Heart right ventricle (tissue), 16 donors: ENCODE data around the gene CKS1B. TPM values are rescaled to one million over a fixed set of nuclear protein-coding genes. Genes with fewer than 3 reads are reported as not detected.

ENCODE experiments used
- ATAC-seq, 8 donors: fragments of 200-7000 bp; cut with Tn5 transposase; one replicate each; pipeline ENCODE4 v1.9.1; 2020; ENCODE audit warnings: mild to moderate bottlenecking in 8 of 8, moderate library complexity in 8 of 8, moderate number of reproducible peaks in 1 of 8
- DNase-seq, 2 donors: peaks; one replicate each; pipeline ENCODE4 v3.0.0-alpha.2; 2020
- H3K27ac ChIP-seq, 10 donors: fragments of 200-600 bp; sonication (generic) in 2 of 10; one replicate each; pipeline versions ENCODE4 v1.5.0 to v1.8.0; 2020 to 2022; ENCODE audit warnings: mild to moderate bottlenecking in 3 of 10
- H3K27me3 ChIP-seq, 7 donors: fragments of 200-600 bp; one replicate each; pipeline ENCODE4 v1.8.0; 2021 to 2022; ENCODE audit warnings: mild to moderate bottlenecking in 2 of 7
- H3K36me3 ChIP-seq, 9 donors: fragments of 200-600 bp; sonication (generic) in 1 of 9; one replicate each; pipeline versions ENCODE4 v1.5.0 to v1.8.0; 2020 to 2022; ENCODE audit warnings: mild to moderate bottlenecking in 2 of 9
- H3K4me1 ChIP-seq, 9 donors: fragments of 200-600 bp; sonication (generic) in 1 of 9; one replicate each; pipeline versions ENCODE4 v1.5.0 to v1.8.0; 2020 to 2022; ENCODE audit warnings: mild to moderate bottlenecking in 4 of 9
- H3K4me3 ChIP-seq, 10 donors: fragments of 200-600 bp; sonication (generic) in 2 of 10; one replicate each; pipeline versions ENCODE4 v1.5.0 to v1.8.0; 2020 to 2022; ENCODE audit warnings: mild to moderate bottlenecking in 7 of 10, moderate library complexity in 2 of 10
- H3K9me3 ChIP-seq, 11 donors: fragments of 200-600 bp in 10 of 11; sonication (generic) in 2 of 11; one replicate each; pipeline versions ENCODE4 v1.5.0 to v1.8.0; 2013 to 2022; ENCODE audit warnings: mild to moderate bottlenecking in 2 of 11, control low read depth in 1 of 11, moderate library complexity in 1 of 11
- WGBS, 2 donors: extraction: QIAGEN DNeasy Blood & Tissue Kit; methylation state at CpG; one replicate each; pipeline ENCODE4 v1.1.7; 2013; ENCODE audit warnings: inconsistent platforms in 1 of 2; 5-methylcytosine and 5-hydroxymethylcytosine counted together
- intact Hi-C, 10 donors: fragments of 100-400 bp; cut with DNase I; formaldehyde crosslinking; loops; one replicate each; pipeline versions ENCODE4 v1.11.1 to v1.14.2; 2022
- polyA plus RNA-seq, 2 donors: library from polyadenylated mRNA; stranded (reverse); fragments of 200-250 nt; gene quantifications; one replicate each; pipeline ENCODE4 v1.2.3, GENCODE V29; 2013
- total RNA-seq, 10 donors: library from RNA; stranded (reverse); fragmentation: NEBNext Ultra II Directional in 3 of 10; extraction: Animal tissue kit (Norgen Biotek cat#: 25700) in 3 of 10; gene quantifications; one replicate each; pipeline versions ENCODE4 v1.2.1 to v1.2.4, GENCODE V29; 2021 to 2023
- TF ChIP-seq, protein P1 (sequence below), 9 donors: fragments of 200-600 bp; sonication (generic) in 2 of 9; IDR thresholded peaks; one replicate each; pipeline versions ENCODE4 v1.5.0 to v1.8.0; 2021 to 2022; ENCODE audit warnings: antibody characterized with exemption in 9 of 9, mild to moderate bottlenecking in 5 of 9, moderate library complexity in 1 of 9
- donor health status: Arrhythmogenic right ventricular cardiomyopathy.
- donor health status: ischemic (EF 13 %, LVEDD 7.1; RV severe dilation, severe dysfunction).
- donor health status: healthy with polysubstance abuse.
- donor health status: DM: no; HTN: yes; CAD: no.
- donor health status: DM: no; HTN: no; CAD: no.
- donor health status: ischemic (EF 25% LVEDD 6.9; RV normal size, moderate dysfunction).
- donor health status: ischemic (EF 25% LVEDD 5.7; RV mildly dilated, moderate dysfunction).
- donor health status: healthy.
- donor health status: DM: yes; HTN: yes; CAD: no.
- donor health status: Ischemic cardiomyopathy.
- donor health status: ischemic (EF 35%, LVEDD 5.7; RV mildly dilated, moderate dysfunction).
- donor health status: nonischemic (EF 11% LVEDD 7.7; RV severe dilation, severe dysfunction).
- donor health status: DM: yes; HTN: yes; CAD: no.
- donor health status: PGD.
- donor health status: ischemic (EF 29% LVEDD 5.4; RV normal size, mild dysfunction).
- donor health status: nonischemic (EF 23%, LVEDD 6.1; RV moderate dilation, normal function).

CKS1B gene
- total and polyA plus RNA-seq, 12 donors = 4.6 to 36.7 (median 17.5) TPM

DNA sequence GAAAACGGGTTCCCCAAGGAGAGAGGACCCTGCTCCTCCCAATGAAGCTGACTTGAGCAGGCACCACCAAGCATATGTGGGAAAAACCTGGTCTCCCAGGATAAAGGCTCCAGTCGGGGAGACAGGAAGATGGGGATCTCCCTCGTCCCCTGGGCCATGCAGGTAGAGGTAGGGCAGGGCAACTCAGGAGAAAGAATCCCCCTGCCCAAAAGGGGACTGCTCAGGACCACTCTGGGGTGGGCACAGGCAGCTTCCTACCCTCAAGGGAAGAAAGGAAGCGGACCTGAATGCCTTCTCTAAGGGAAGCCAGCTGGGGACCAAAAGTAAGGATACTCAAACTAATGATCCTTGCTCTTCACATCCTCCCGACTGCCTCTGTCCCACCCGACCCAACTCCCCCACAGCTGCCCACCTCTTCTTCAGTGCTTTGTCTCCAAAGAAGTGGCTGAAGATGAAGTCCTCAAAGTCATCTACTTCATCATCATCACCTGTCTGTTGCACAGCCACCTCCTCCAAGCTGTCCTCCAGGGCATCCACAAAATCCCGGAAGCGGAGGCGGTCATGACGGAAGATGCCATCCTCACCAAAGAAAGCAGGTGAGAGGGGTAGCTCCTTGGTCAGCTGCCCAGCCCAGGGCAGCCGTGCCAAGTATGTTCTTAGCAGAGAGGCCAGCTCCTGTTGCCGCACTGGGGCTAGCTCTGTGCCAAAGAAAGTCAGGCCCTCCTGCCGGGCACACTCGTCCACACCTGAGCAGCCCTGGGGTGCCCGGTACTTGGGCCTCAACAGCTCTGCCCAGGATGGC is 29.1 kb upstream of the CKS1B start:
- peaks cover 0 to 47% (median 27%) of the 10 kb centered on the region in 9 donors for H3K4me1 ChIP-seq
- H3K27me3 ChIP-seq = no peaks in the 10 kb centered on the region
- 85 to 90% methylated on average over 15 of the region's 15 CpGs for WGBS, 2 donors
- H3K36me3 ChIP-seq = peaks cover 0 to 50% (median 7%) of the 10 kb centered on the region in 9 donors
- intact Hi-C loops = no loop called here
- no peaks in the 10 kb centered on the region for H3K9me3 ChIP-seq
- peak overlapping the region in 5 of 10 donors; percentile 15 to 60 (median 34) for H3K27ac ChIP-seq
- TF ChIP-seq, protein P1, sequence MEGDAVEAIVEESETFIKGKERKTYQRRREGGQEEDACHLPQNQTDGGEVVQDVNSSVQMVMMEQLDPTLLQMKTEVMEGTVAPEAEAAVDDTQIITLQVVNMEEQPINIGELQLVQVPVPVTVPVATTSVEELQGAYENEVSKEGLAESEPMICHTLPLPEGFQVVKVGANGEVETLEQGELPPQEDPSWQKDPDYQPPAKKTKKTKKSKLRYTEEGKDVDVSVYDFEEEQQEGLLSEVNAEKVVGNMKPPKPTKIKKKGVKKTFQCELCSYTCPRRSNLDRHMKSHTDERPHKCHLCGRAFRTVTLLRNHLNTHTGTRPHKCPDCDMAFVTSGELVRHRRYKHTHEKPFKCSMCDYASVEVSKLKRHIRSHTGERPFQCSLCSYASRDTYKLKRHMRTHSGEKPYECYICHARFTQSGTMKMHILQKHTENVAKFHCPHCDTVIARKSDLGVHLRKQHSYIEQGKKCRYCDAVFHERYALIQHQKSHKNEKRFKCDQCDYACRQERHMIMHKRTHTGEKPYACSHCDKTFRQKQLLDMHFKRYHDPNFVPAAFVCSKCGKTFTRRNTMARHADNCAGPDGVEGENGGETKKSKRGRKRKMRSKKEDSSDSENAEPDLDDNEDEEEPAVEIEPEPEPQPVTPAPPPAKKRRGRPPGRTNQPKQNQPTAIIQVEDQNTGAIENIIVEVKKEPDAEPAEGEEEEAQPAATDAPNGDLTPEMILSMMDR (IDR thresholded peaks at IDR 0.05) = no peak
- DNase-seq = no peak
- no peak overlapping the region for H3K4me3 ChIP-seq
- no peak for ATAC-seq

DNA sequence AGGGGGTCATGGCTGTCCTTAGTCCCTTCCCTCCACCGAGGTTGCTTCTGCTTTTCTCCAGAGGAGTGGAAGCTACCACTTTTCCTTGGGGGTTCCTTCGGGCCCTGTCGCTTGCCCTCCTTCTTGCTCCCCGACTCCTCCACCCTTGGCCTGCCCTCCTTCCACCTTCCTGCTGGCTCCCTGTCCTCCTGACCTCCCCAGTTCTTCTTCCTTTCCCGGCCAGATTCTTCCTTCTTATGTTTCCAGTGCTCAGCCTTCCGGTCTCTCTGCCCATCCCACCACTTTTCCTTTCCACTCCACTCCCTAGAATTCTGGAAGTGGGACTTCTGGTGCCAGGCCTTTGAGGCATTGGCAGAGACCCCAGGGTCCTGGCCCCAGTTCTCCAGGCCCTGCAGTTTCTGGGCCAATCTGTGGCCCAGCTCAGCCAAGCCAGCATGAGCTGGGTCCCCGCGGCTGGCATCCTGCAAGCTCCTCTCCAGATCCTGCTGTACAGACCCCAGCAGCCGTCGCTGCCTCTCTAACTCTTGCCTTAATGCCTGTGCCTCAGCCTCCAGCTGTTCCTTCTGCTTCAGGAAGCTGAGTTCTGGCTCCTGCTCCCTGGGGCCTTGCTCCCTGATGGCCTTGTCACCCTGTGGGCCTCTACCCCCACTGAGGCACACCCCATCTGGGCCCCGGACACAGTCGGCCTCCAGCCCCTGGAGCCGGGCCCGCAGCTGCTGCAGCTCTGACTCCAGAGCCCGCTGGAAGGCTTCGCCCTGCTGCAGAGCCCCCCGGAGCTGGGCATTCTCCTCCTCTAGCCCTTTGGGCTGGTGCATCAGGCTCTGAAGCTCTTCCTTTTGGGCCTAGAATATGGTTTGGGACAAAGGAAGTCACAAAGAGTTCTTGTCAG is 28.3 kb upstream of the CKS1B start:
- no peaks in the 10 kb centered on the region for H3K27me3 ChIP-seq
- TF ChIP-seq, protein P1 (IDR thresholded peaks at IDR 0.05) = no peak
- WGBS, 2 donors = 80 to 86% methylated on average over 17 of the region's 17 CpGs
- H3K4me1 ChIP-seq = peaks cover 0 to 38% (median 21%) of the 10 kb centered on the region in 9 donors
- peaks cover 0 to 59% (median 7%) of the 10 kb centered on the region in 9 donors for H3K36me3 ChIP-seq
- DNase-seq = no peak
- intact Hi-C loops = no loop called here
- H3K4me3 ChIP-seq = no peak overlapping the region
- H3K27ac ChIP-seq = peak overlapping the region in 1 of 10 donors; percentile 16
- ATAC-seq = no peak
- no peaks in the 10 kb centered on the region for H3K9me3 ChIP-seq

DNA sequence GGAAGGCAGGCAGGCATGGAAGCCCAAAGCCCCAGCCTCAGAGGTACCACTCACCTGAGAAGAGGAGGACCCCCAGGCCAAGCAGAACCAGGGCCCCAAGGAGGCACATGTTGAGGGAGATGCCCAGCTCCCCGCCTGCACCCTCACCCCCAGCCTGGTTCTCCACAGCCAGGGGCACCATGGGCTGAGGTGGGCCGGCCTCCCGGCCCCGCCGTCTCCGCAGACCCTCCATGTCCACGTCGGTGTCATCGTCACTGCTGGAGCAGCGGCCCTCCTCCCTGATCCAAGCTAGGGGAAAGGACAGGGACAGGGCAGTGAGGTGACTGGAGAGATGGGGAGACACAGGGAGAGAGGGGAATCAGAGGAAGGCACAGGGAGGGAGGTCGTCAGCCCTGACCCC is 26.4 kb upstream of the CKS1B start:
- Histone ChIP-seq H3K4me3 (no peak overlapping the region), H3K27ac (no peak overlapping the region), H3K4me1 (peaks cover 0 to 31% (median 26%) of the 10 kb centered on the region in 9 donors), H3K9me3 (no peaks in the 10 kb centered on the region), H3K27me3 (no peaks in the 10 kb centered on the region), H3K36me3 (peaks cover 0 to 64% (median 7%) of the 10 kb centered on the region in 9 donors)
- ATAC-seq (no peak), DNase-seq (no peak)
- TF ChIP-seq, protein P1 (IDR thresholded peaks at IDR 0.05) = no peak
- intact Hi-C loops = no loop called here
- WGBS, 2 donors = 95 to 97% methylated on average over 11 of the region's 11 CpGs
